Endothelial cell of umbilical vein (primary cell): ENCODE measurements around the gene BBLN.
"Not testable (repeated sequence)": the region's sequence is repeated elsewhere in the genome, so short reads cannot be mapped to it uniquely, and the experiment has no call there.

Experiments
- CTCF ChIP-seq, 2 donors: IDR thresholded peaks; 1 replicate in 1 of 2; 2 replicates in 1 of 2; pipeline ENCODE4 v1.5.1; 2011; ENCODE audit warnings: low read length in 2 of 2, mild to moderate bottlenecking in 2 of 2, moderate library complexity in 2 of 2, control low read depth in 1 of 2, inconsistent platforms in 1 of 2, low read depth in 1 of 2; ENCODE audit not compliant: insufficient read depth in 1 of 2; ENCODE audit errors: extremely low read depth in 1 of 2
- POLR2AphosphoS5 ChIP-seq: IDR thresholded peaks from 2 replicates; pipeline ENCODE4 v1.6.1; 2012; ENCODE audit warnings: low read depth, mild to moderate bottlenecking, control low read depth, low read length, moderate library complexity; ENCODE audit not compliant: insufficient read depth

- not testable (repeated sequence) for TF ChIP-seq POLR2AphosphoS5; CTCF (IDR thresholded peaks at IDR 0.05; ENCODE audit: extremely low read depth in 1 of 2, insufficient read depth in 1 of 2, low read depth in 1 of 2, low read length in 2 of 2)
Observed at GRCh38 chr9:128111726-128112125, 48.3 kb upstream of the BBLN start.
